Right renal cortex interstitium (tissue), 3 donors: ENCODE results near the gene LKAAEAR1. TPM values are rescaled to one million over a fixed set of nuclear protein-coding genes. Genes with fewer than 3 reads are reported as not detected.

Experiments used
- DNase-seq, 3 donors: peaks; one replicate each; pipeline ENCODE4 v3.0.0-alpha.2; 2013; ENCODE audit warnings: low read depth in 3 of 3, low spot score in 2 of 3
- polyA plus RNA-seq, 3 donors: library from polyadenylated mRNA; unstranded; fragments of 120-200 nt; gene quantifications; one replicate each; pipeline ENCODE4 v1.2.1, GENCODE V29; 2013; ENCODE audit not compliant: insufficient read length in 3 of 3

LKAAEAR1 gene
- polyA plus RNA-seq, 3 donors = 0.34 TPM; not detected in 2

- no peak for DNase-seq
Measured at GRCh38 chr20:64080813-64081623, 3.2 kb downstream of the LKAAEAR1 start.

GRCh38 chr20:64080013-64080812 is 4.0 kb downstream of the LKAAEAR1 start, which contains the start of gene OPRL1:
OPRL1 (plus strand) TSS chr20:64080082; CDS start chr20:64092721, 12,639 bp downstream.
- DNase-seq = no peak

GRCh38 chr20:64079273-64080012 is 4.8 kb downstream of the LKAAEAR1 start, which contains the start of gene RGS19:
RGS19 (minus strand) TSS chr20:64079518; CDS start chr20:64076886, 2,632 bp downstream.
- no peak for DNase-seq

GRCh38 chr20:64078934-64079272 is 5.3 kb downstream of the LKAAEAR1 start:
- no peak for DNase-seq

- no peak for DNase-seq
Measured at GRCh38 chr20:64077876-64078551, 6.2 kb downstream of the LKAAEAR1 start.

- DNase-seq = no peak
Measured at GRCh38 chr20:64077541-64077875, 6.7 kb downstream of the LKAAEAR1 start.

GRCh38 chr20:64077094-64077493 is 7.1 kb downstream of the LKAAEAR1 start:
- no peak for DNase-seq

GRCh38 chr20:64076061-64076997 is 7.9 kb downstream of the LKAAEAR1 start:
- DNase-seq = no peak

GRCh38 chr20:64075556-64075955 is 8.6 kb downstream of the LKAAEAR1 start:
- DNase-seq = no peak

- no peak for DNase-seq
Measured at GRCh38 chr20:64074963-64075362, 9.2 kb downstream of the LKAAEAR1 start.

- DNase-seq = no peak
Measured at GRCh38 chr20:64074184-64074789, 9.9 kb downstream of the LKAAEAR1 start.

- no peak for DNase-seq
Measured at GRCh38 chr20:64073476-64074183, 10.6 kb downstream of the LKAAEAR1 start.

GRCh38 chr20:64072498-64073063 is 11.6 kb downstream of the LKAAEAR1 start:
- DNase-seq = no peak

- no peak for DNase-seq
Measured at GRCh38 chr20:64071341-64072332, 12.6 kb downstream of the LKAAEAR1 start.

- DNase-seq = no peak
Measured at GRCh38 chr20:64070244-64070993, 13.8 kb downstream of the LKAAEAR1 start.

GRCh38 chr20:64069614-64070243 is 14.5 kb downstream of the LKAAEAR1 start:
- no peak for DNase-seq
